Measurements from ENCODE around the gene CREB5.

Gene CREB5

DNA sequence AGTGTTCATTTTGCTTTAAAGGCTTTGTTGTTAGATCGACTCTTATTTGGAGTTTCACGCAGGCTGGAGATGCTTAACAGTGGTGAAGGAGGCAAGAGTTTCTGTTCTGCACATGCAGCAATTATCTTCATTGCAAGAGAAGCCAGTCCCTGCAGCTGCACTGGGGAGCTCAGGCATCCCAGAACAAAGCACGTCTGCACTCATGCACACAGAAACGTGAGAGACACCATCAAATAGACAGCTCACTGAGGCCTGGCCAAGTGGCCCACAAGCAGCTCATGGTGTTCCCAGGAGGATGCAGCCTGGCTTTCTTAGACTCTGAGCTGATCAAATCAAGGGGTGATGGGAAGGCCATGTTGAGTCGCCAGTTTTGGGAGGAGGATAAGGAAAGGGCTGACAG, 246.1 kb downstream of the CREB5 start:
- no peak for DNase-seq

DNA sequence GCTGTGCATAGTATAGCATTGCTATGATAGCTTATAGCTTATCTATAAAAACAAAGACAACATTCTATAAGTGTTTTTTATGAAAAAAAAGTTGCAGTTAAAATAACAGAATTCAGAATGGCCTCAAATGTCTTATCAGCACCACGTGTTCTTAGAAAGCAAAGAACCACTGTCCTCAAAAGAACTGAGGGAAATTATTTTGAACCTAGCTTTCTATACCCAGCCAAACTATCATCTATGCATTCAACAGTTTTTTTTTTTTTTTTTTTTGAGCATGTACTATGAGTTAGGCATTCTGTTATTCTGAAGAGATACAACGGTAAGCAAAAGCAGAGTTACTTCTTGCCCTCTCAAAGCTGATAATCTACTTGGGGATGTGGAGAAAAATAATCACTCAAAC, 247.8 kb downstream of the CREB5 start:
- DNase-seq: no peak

DNA sequence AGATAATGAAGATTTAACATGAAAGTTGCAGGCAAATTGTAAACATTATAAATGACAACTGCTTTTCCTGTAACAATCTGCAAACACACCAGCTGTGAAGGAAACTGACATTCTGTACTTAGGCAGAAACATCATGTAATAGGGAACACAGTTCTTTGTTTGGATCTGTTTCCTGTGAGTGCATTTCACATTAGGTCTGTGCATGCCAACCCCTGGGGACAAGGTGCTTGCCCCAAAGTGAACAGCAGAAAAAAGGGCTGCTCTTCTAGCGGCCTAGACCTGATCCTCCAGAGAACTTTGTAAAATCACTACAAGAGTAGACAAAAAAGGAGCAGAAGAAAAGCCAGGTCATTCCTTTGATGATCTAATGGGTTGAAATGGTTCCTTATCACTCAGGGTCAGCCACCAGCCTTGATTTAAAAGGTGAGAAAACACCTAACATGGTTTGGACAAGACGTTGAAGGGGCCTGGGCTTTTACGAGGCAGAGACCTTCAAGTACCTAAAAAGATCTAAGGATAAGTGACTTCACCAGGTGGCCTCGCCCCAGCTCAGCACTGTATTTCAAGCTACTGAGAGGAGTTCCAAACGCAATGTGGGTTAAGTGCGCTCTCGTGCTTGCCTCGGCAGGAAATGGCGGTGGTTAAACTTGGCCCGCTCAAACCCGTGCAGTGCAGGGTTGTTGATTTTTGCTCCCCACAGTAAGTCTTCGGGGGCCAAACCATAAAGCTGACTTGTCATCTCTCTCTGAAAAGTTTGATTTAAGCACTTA, 249.7 kb downstream of the CREB5 start:
- peak; percentile 19 for DNase-seq

DNA sequence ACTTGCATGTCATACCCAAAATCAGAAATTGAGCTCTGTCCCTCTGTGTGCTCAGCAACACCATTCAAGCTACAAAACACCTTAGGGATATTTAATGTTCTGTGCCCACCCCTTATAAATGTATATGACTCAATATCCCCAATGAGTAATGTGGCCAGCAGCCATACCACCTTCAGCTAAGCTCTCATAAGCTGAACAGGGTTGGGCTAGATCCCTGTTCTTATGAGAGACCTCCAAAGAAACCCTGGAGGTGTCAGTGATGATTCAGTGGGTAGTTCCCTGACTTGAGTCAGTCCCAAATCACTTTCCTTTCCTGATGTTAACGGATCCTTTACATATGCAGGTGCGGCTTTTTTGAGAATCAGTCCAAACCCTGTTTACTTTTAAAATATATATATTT, 253.8 kb downstream of the CREB5 start:
- no peak for DNase-seq

DNA sequence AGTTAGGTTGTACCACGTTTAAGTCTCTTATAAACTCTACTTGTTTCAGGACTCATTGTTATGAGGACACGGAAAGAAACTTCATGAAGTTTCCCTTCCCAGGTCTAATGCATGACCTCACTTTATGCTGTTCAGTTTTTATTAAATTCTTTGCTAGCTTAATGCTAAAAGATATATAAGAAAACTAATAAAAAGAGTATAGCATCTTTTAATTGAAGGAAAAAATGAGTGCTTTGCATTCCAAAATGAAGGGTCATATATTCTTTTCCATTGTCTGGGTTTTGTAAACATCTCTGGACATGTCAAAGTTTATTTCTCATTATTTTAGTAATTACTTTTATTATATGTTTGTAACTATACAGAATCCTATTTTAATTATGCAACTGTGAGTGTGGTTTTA, 255.8 kb downstream of the CREB5 start:
- no peak for DNase-seq

DNA sequence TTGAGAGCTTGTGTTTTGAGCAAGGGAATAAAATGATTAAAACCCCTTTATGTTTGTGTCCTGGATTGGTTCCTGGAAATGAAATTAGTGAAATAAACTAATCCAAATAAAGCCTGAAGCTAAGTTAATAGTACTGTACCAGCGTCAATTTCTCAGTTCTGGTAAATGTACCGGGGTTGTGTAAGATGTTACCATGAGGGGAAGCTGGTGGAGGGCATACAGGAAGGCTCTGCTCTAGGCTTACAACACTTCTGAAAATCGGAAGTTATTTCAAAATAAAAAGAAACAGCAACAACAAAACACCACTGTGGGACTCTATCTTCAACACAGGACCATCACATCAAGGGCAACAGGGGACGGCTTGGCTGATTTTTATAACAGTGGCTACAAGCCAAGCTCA, 257.0 kb downstream of the CREB5 start:
- DNase-seq: no peak

DNA sequence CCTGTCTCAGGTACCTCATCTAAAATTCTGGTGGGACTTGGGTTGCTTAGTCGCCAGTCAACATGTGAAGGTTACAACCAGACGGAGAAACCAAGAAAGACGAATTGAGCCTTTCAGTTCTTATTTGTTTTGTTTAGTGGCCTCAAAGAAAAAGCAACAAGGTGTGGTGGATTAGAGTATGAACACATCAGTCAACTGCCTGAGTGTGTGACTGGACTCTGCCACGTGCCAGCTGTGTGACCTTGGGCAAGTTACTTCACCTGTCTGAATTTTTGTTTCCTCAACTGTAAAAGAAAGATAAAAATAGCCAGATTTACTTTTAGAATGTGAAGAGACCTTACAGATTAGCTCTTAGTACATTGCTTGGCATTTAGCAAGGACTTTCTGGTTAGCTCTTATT, 259.2 kb downstream of the CREB5 start:
- DNase-seq: no peak

DNA sequence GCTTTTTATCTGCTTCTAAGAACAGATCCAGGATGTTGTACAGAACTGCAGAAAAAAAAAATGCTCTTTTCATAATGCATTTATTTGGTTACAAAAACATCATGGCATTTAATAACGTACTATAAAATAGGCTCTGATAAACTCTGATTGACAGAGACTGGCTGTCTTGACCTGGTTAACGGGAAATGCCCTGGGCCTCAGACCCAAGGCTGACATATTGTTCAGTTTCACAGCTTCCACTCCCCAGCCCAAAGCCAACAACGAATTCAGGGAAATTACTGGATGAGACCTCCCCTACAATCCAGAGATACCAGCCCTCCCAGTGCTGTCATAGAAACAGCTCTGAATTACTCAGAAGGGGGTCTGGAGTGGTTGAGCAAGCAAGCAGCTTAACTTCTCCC, 260.1 kb downstream of the CREB5 start:
- DNase-seq: no peak

DNA sequence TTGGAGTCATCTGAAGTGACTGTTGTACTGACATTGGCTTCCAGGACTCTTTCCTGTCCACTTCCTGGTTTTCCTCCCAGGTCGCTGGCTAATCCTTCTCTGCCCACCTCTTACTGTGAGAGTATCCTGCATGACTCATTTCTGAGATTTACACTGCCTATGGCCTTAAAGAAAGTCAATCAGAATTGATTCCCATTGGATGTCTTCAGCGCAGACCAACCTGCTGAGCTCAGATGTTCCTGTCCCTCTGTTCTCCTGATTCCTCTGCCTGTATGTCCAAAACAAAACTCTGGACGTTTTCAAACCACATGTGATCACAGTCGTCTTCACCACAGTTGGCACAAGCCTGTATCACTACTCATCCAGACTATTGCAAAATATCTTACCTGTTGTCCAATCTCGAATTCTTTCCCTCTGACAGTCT, 262.1 kb downstream of the CREB5 start:
- no peak for DNase-seq

DNA sequence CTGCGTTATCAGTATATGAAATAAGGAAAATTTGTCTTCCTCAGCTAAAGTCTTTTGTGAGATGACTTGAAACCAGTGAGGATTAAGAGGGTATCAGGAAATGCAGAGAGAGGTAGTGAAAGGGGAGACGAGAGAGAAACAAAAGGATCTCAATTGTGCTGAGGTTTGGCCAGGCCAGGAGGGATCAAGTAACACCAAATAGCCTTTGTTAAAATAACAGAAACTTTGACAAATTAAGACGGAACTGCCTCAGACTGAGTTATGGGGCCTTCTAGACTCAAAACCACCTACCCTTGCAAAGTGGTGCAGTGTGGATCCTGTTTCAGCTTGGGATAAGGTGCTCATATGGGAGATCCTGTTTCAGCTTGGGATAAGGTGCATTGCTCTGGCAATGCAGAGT, 263.1 kb downstream of the CREB5 start:
- DNase-seq: no peak

DNA sequence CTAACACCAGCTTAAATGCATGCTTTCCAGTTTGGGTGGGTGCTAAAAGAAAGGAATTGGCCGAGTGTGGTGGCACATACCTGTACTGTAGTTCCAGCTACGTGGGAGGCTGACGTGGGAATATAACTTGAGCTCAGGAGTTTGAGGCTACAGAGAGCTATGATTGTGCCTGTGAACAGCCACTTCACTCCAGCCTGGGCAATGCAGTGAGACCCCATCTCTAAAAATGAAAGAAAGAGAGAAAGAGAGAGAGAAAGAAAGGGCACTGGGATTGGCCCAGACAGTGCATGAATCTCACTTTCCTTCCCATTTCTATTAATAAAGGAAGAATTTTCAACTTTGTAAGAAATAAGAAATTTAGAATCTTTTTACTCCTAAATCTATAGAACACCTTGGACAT, 265.4 kb downstream of the CREB5 start:
- no peak for DNase-seq

DNA sequence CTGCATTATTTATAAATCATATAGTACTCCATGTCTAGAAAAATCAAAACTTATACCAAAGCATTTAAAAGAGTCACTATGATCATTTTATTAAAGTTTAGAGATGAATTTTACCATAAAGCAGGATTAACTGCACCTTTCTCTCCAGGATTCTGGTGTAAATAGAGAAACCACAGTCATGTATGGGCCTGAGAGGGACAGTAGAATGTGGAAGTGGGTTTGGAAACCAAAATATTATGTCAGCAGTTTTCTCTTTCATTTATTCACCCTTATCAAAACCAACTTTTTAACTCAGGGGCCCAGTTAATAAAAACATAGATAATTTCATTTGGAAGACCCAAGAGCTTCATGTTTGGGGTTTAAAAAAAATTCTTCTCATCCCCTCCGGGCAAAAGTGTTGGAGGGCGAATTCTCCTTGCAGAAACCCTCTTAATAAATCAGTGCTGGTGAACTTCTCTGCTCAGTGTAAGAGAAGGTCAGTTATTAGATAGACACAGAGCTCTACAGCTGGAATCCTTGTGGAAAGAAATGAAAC, 266.2 kb downstream of the CREB5 start:
- no peak for DNase-seq

DNA sequence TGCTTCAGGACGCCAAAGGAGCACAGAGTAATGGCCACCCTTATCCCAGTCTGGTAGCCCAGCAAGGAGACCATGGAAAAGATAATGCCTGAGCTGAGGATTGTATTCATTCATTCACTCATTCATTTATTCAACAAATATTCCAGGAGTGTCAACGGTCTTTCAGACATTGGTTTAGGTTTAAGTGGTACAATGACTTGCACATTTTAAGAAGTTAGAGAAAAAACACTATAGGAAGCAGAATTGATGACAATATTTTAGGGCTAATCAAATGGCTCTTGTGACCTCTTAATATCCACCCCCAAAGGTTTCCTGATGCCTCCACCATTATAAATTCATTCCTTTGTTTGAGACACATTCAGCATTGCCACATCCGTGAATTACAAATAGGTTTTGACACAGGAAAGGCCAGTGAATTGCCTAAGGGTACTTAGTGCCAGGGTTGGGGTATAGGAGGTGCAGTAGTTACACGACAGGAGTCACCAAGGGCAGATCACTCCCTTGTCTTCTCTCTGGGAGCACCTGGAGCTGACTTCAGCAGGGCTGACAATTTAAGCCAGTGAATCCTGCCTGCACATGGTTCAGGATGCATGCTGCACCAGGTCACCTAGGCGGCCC, 269.5 kb downstream of the CREB5 start:
- DNase-seq: no peak

DNA sequence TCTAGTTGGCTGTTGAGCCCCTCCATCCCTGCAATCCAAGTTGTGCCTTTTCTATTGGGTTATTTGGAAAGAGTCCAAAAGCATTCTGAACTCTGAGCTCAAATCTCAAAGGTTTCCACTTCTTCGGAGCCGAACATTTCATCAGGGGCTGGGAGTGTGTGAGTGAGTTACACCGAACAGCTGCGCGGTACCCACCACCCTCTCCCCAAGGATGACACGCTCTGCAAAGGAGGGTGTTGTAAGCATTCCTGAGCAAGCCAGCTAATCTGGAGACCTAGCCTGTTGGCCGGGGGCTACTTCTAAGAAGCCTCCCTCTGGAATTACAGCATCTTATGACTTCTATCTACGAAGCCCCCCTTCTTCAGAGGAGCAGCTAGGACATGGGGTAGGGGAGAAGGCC, 270.5 kb downstream of the CREB5 start:
- no peak for DNase-seq

DNA sequence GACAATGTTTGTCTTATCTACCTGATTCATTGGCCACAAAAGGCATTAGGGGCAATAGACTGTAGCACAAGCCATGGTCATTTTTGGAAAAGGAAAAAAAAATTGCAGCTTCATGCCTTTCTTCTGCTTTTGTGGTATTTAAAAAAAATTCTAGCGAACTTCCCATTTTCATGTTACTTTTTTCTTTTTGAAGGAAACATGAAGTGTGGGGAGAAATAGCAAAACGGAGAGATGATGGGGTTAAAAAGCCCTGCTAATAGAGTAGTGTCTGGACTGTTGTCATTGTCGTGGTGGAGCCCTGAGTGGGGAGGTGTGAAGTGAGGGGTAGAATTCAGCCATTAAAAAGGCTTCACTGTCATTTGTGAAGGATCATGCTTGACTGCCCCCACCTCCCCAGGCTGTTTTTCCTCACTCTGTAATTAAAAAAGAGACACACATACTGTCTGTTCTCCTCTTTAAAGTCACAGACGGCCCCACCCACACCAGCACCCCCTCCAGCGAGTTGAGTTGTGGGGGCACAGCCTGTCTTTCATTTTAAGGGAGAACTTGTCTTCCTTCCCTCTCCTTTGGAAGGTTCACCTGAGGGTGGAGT, 272.4 kb downstream of the CREB5 start:
- DNase-seq: no peak

DNA sequence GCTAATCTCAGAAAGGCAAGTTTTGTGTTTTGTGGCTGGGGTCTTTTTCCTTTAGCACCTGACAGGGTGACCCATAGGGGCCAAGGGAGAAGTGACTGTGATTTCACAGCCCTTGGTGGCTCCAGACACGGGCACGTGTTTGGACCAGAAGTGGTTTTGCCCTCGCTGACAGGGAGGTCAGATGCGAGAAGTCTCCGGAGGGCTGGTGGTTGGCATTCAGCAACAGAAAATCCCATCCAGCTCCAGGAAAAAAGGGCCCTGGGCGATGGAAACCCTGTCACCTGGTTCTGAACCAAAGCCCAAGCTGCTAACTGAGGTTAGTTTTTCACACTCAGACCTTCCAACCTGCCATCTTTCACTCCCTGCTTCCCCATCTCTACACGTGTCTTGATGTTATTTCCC, 272.9 kb downstream of the CREB5 start:
- no peak for DNase-seq

DNA sequence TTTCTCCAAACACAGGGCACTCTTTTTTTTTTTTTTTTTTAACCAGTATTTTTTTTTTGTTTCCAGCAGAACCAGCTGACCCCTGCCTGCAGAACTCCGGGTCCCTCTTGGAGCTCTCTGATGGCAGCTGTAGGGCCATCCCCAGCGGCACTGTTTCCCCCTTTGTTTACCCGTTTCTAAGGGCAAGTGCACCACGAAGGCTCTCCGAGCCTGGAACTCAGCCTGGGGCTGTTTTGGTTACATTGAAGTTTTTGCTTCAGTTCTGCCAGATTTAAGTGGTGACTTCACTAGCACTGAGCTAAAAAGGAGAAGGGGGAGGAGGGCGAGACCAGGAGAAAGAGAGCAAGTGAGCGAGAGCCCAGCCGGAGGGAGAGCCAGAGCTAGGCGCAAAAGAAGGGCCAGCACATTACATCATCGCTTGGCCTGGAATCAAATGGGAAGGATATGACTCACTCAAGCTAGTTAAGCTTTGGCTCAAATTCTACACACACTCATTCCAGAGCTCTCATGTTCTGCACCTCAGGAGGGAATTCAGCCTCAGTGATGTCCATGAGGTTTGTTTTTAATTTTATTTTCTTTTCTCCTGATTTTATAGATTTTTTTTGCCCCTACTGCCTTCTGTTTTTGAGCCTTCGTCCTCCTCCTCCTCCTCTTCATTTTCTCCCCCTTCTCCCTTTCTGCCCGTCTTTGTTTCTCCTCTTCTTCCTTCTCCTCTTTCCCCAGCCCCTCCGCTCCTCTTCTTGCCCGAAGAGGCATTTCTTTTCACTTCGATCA, 273.5 kb downstream of the CREB5 start:
- DNase-seq: peak; percentile 95

DNA sequence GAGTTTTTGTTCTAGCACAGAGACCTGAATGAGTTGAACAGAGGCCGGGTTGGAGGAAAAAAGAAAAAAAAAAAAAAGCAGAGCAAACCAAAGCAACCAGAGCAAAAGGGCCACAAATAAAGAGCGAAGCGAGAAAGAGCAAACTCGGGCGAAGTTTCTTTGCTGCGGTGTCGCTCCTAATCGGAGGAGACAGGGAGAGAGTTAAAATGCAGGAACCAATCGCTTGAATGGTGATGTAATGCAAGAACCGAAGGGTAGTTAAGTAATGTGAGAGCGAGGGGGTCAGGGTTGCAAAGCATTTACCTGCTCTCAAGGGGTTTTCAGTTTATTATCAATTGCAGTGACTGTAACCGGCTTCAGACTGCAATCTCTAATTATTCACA, 274.1 kb downstream of the CREB5 start:
- DNase-seq: peak; percentile 21

DNA sequence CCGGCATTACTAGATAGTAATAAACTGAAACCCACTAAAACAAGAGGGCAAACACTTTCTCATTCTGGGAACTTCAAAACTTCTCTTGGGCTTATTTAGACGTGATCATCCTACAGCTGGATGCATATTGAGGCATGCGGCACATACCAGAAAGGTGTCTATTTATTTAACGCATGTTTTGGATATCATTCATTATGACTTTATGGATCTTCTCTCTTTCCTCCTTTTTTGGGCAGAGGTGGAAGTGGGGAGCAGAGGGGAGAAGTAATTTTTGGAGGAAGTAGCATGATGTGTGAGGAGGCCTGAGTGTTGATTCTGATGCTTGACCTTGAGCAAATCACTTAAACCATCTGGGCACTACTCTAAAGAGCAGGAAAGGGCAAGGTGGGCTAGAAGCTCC, 275.2 kb downstream of the CREB5 start:
- DNase-seq: no peak

DNA sequence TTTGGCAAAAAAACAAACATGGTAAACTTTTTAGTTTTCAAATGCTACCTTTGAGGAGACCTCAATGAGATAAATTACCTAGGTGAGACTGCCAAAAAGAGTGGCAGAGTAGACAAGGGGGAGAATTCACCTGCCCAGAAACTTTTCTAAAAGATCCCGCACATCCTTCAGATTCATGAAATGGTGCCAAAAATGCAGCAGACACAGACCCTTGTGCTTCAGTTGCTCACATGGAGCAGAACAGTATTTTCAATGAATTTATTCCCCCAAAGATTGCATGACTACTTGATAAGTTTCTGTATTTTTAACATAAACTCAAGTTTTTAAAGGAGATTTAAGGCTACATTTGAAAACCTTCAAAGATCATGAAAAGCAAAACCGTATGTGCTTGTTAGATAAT, 275.9 kb downstream of the CREB5 start:
- no peak for DNase-seq

DNA sequence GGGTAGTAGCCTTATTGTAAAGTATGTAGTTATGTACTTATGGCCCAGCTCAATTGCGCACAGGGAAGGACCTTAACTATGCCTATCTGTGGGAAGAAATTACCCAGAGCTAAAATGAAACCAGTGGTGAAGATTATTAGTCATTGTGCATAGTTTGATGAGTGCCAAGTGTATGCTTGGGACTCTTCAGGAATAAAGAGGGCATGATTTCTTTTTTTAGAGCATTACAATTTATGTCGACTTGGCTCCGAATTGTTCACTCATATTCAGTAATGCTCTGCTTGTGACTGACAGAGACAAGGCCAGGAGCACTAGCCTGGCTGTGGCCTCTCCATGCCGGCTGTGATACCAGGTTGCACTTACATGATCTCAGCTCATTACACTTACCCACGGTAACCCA, 276.3 kb downstream of the CREB5 start:
- DNase-seq: no peak

DNA sequence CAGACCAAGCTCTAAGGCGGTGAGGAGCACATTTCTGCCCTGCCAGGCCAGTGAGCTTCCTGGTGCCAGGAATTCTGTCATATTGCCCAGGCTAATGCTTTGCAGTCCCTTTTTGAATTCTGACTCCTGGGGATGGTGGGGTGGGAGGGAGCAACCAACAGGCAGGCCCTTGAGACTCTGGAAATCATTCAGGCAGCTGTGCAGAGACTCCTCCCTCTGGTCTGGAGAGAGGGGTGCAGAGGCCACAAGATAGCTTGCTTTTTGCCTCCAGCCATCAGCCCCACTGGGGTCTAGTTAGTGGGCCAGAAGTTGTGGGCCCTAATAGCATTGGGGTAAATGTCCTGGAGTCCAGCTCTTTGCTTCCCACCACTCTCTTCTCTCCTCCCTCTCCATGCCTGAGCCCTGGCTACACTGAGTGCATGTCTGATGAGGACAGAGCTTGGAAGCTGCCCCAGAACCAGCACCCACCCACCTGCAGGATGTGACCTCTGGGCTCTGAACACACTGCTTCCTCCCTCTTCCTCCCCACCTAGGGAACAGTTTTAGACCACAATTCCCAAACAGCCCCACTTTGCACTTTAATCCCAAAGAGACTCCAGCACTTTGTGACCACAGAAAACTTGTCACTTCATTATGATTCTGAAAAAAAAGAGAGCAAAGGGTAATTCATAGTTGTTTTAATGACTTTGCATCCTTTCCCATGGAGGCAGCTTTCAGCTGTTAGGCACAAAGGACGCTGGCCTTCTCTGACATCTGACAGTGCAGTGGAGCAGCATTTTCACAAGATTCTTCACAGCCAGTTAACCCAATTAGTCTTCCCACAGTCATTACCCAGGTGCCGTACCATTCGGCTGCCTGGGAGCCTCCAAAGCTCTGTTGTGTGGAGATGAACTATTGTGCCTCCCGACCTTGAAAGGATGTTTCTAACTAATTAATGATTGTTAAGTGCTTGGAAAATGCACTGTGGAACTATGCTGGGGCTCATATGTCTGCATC, 283.3 kb downstream of the CREB5 start:
- no peak for DNase-seq
